CD14-positive monocyte (primary cell): Measurements from ENCODE around the gene NFAM1. TPM values are rescaled to one million over a fixed set of nuclear protein-coding genes. Genes with fewer than 3 reads are reported as not detected.

ENCODE experiments used
- DNase-seq, 3 donors: peaks; one replicate each; pipeline ENCODE4 v3.0.0-alpha.2; 2011 to 2022
- H2AFZ ChIP-seq: 2 replicates; pipeline ENCODE4 v1.6.0; 2012; ENCODE audit warnings: mild to moderate bottlenecking, low read depth, low read length, inconsistent platforms; ENCODE audit not compliant: insufficient read depth, poor library complexity, severe bottlenecking
- H3K27ac ChIP-seq, 2 donors: 1 replicate in 1 of 2; 2 replicates in 1 of 2; pipeline ENCODE4 v1.5.1; 2012 to 2013; ENCODE audit warnings: low read length in 2 of 2, control low read depth in 1 of 2, inconsistent platforms in 1 of 2, low read depth in 1 of 2, mild to moderate bottlenecking in 1 of 2
- H3K27me3 ChIP-seq, 2 donors: one replicate each; pipeline versions ENCODE4 v1.6.0 to v1.6.1; 2011 to 2013; ENCODE audit warnings: low read length in 2 of 2; ENCODE audit not compliant: control insufficient read depth in 2 of 2, insufficient read depth in 2 of 2
- H3K36me3 ChIP-seq, 2 donors: replicated peaks in 1 of 2; 1 replicate in 1 of 2; 2 replicates in 1 of 2; pipeline versions ENCODE4 v1.5.1 to v1.6.1; 2012 to 2013; ENCODE audit warnings: low read length in 2 of 2, control low read depth in 1 of 2, inconsistent platforms in 1 of 2, mild to moderate bottlenecking in 1 of 2; ENCODE audit not compliant: insufficient read depth in 2 of 2, control insufficient read depth in 1 of 2
- H3K4me1 ChIP-seq, 2 donors: 1 replicate in 1 of 2; 2 replicates in 1 of 2; pipeline versions ENCODE4 v1.5.1 to v1.6.1; 2012 to 2013; ENCODE audit warnings: low read length in 2 of 2, control low read depth in 1 of 2, inconsistent platforms in 1 of 2, mild to moderate bottlenecking in 1 of 2, moderate library complexity in 1 of 2; ENCODE audit not compliant: insufficient read depth in 2 of 2, control insufficient read depth in 1 of 2
- H3K4me2 ChIP-seq: replicated peaks from 2 replicates; pipeline ENCODE3; 2012; ENCODE audit warnings: low read length, moderate library complexity, mild to moderate bottlenecking; ENCODE audit not compliant: poor library complexity, severe bottlenecking; ENCODE audit errors: extremely low read depth
- H3K4me3 ChIP-seq, 3 experiments: fragments of 200-600 bp in 1 of 3; sonication (generic) in 1 of 3; replicated peaks in 1 of 3; 1 replicate in 2 of 3; 2 replicates in 1 of 3; pipeline ENCODE4 v1.5.1; 2011 to 2013; ENCODE audit warnings: low read length in 3 of 3, mild to moderate bottlenecking in 3 of 3, control low read depth in 2 of 3, low read depth in 2 of 3, inconsistent platforms in 1 of 3, moderate library complexity in 1 of 3
- H3K79me2 ChIP-seq: 2 replicates; pipeline ENCODE4 v1.6.0; 2012; ENCODE audit warnings: mild to moderate bottlenecking, control low read depth, inconsistent platforms, low read length, moderate library complexity; ENCODE audit not compliant: insufficient read depth
- H3K9ac ChIP-seq: 2 replicates; pipeline ENCODE4 v1.6.0; 2017; ENCODE audit warnings: low read length, mild to moderate bottlenecking; ENCODE audit not compliant: insufficient read depth, poor library complexity, severe bottlenecking
- H3K9me3 ChIP-seq, 2 donors: replicated peaks in 1 of 2; 1 replicate in 1 of 2; 2 replicates in 1 of 2; pipeline versions ENCODE4 v1.5.1 to v1.6.1; 2012 to 2013; ENCODE audit warnings: low read length in 2 of 2, control low read depth in 1 of 2; ENCODE audit not compliant: control insufficient read depth in 1 of 2, insufficient read depth in 1 of 2
- H4K20me1 ChIP-seq: 2 replicates; pipeline ENCODE4 v1.6.0; 2012; ENCODE audit warnings: mild to moderate bottlenecking, low read length, control low read depth, moderate library complexity; ENCODE audit not compliant: insufficient read depth
- H3K27ac Mint-ChIP-seq, 7 donors: one replicate each; pipeline ENCODE4 v1.8.0; 2020; ENCODE audit warnings: mild to moderate bottlenecking in 7 of 7, mixed read lengths in 7 of 7, moderate library complexity in 6 of 7, inconsistent platforms in 2 of 7
- H3K27me3 Mint-ChIP-seq, 3 donors: one replicate each; pipeline ENCODE4 v1.8.0; 2021 to 2022; ENCODE audit warnings: low read depth in 3 of 3, mild to moderate bottlenecking in 3 of 3, mixed read lengths in 3 of 3, moderate library complexity in 3 of 3, inconsistent platforms in 1 of 3
- H3K36me3 Mint-ChIP-seq, 2 donors: one replicate each; pipeline ENCODE4 v1.8.0; 2020; ENCODE audit warnings: mixed read lengths in 2 of 2, inconsistent platforms in 1 of 2, mild to moderate bottlenecking in 1 of 2
- H3K4me1 Mint-ChIP-seq: one replicate; pipeline ENCODE4 v1.8.0; 2020; ENCODE audit warnings: mild to moderate bottlenecking, mixed read lengths
- H3K4me3 Mint-ChIP-seq, 2 donors: one replicate each; pipeline ENCODE4 v1.8.0; 2020; ENCODE audit warnings: mild to moderate bottlenecking in 2 of 2, mixed read lengths in 2 of 2, moderate library complexity in 1 of 2
- H3K9me3 Mint-ChIP-seq, 7 donors: one replicate each; pipeline ENCODE4 v1.8.0; 2020 to 2022; ENCODE audit warnings: mixed read lengths in 7 of 7, mild to moderate bottlenecking in 6 of 7, moderate library complexity in 6 of 7, inconsistent platforms in 2 of 7
- CTCF ChIP-seq: fragments of 200-600 bp; IDR thresholded peaks from one replicate; pipeline ENCODE4 v1.8.0; 2022; ENCODE audit warnings: antibody characterized with exemption, mild to moderate bottlenecking
- WGBS: methylation state at CpG from one replicate; pipeline ENCODE4 v1.1.5; 2013; ENCODE audit warnings: missing lambda C conversion rate; ENCODE audit not compliant: insufficient coverage; 5-methylcytosine and 5-hydroxymethylcytosine counted together
- intact Hi-C, 2 donors: fragments of 100-400 bp; cut with micrococcal nuclease; formaldehyde crosslinking; loops; one replicate each; pipeline versions ENCODE4 v1.15.0 to v1.15.1; 2023
- polyA plus RNA-seq, 3 donors: library from polyadenylated mRNA; depleted of rRNA in 1 of 3; unstranded in 2 of 3; stranded (reverse) in 1 of 3; fragments of 300-500 nt in 2 of 3; fragments of >200 nt in 1 of 3; fragmentation: Illumina TruSeq in 2 of 3; gene quantifications; 1 replicate in 2 of 3; 2 replicates in 1 of 3; pipeline ENCODE4 v1.2.3, GENCODE V29; 2012 to 2021

NFAM1 gene
- polyA plus RNA-seq, 3 donors = 36.0 to 71.0 (median 69.7) TPM

- Histone ChIP-seq H3K4me3 (no peak overlapping the region), H3K27me3 (no peaks in the 10 kb centered on the region), H3K27ac (no peak overlapping the region), H3K4me1 (peaks cover 3 to 15% of the 10 kb centered on the region in 2 donors), H3K9me3 (no peaks in the 10 kb centered on the region), H3K36me3 (peaks cover 87 to 97% of the 10 kb centered on the region in 2 donors), H2AFZ (no peak overlapping the region), H3K79me2 (peaks cover 32% of the 10 kb centered on the region), H4K20me1 (peaks cover 99% of the 10 kb centered on the region), H3K4me2 (no peak overlapping the region), H3K9ac (no peak overlapping the region)
- H3K36me3 Mint-ChIP-seq = peaks cover 89 to 98% of the 10 kb centered on the region in 2 donors
- no peak overlapping the region for H3K4me3 Mint-ChIP-seq
- TF ChIP-seq CTCF = no peak
- H3K27me3 Mint-ChIP-seq = peaks cover under 1 to 4% (median 2%) of the 10 kb centered on the region in 3 donors
- DNase-seq = no peak
- 84% methylated on average over 5 of the region's 9 CpGs for WGBS
- peak overlapping the region in 3 of 7 donors; percentile 32 to 69 (median 53) for H3K27ac Mint-ChIP-seq
- intact Hi-C loops = no loop called here
- H3K9me3 Mint-ChIP-seq = peaks cover 0 to 4% (median 0%) of the 10 kb centered on the region in 7 donors
- peaks cover 18% of the 10 kb centered on the region for H3K4me1 Mint-ChIP-seq
These were observed 27.9 kb downstream of the NFAM1 start for GRCh38 chr22:42404266-42404665.

GRCh38 chr22:42401535-42402334 lies 30.5 kb downstream of the NFAM1 start:
- DNase-seq = no peak
- Mint-ChIP-seq H3K36me3 (peaks cover 74 to 85% of the 10 kb centered on the region in 2 donors), H3K9me3 (peaks cover 0 to 4% (median 0%) of the 10 kb centered on the region in 7 donors), H3K27me3 (peaks cover 2 to 4% (median 2%) of the 10 kb centered on the region in 3 donors), H3K27ac (peak overlapping the region in 5 of 7 donors; percentile 31 to 77 (median 64)), H3K4me1 (peaks cover 38% of the 10 kb centered on the region), H3K4me3 (no peak overlapping the region)
- Histone ChIP-seq H4K20me1 (peaks cover 83% of the 10 kb centered on the region), H3K4me1 (peaks cover 29 to 39% of the 10 kb centered on the region in 2 donors), H3K27me3 (no peaks in the 10 kb centered on the region), H3K9ac (no peak overlapping the region), H3K9me3 (no peaks in the 10 kb centered on the region), H3K36me3 (peaks cover 73 to 79% of the 10 kb centered on the region in 2 donors), H3K27ac (no peak overlapping the region), H2AFZ (no peak overlapping the region), H3K79me2 (peaks cover 20% of the 10 kb centered on the region), H3K4me2 (no peak overlapping the region), H3K4me3 (no peak overlapping the region)
- intact Hi-C loops = no loop called here
- 94% methylated on average over 13 of the region's 19 CpGs for WGBS
- TF ChIP-seq CTCF = no peak
